HG02943 (cell line): ENCODE results near the gene ZNF17.

ENCODE experiments used
- ATAC-seq: cut with Tn5 transposase; IDR thresholded peaks from one replicate; pipeline ENCODE4 v1.9.1; 2021; ENCODE audit warnings: mild to moderate bottlenecking, low read depth, moderate library complexity; ENCODE audit not compliant: unreplicated experiment

The ZNF17 gene

DNA sequence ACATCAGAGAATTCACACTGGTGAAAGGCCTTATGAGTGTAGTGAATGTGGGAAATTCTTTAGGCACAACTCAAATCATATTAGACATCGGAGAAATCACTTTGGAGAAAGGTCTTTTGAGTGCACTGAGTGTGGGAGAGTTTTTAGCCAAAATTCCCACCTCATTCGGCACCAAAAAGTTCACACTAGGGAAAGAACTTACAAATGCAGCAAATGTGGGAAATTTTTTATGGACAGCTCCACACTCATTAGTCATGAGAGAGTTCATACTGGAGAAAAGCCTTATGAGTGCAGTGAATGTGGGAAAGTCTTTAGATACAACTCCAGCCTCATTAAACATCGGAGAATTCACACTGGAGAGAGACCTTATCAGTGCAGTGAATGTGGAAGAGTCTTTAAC is 10.1 kb downstream of the ZNF17 start:
- ATAC-seq, result no peak

DNA sequence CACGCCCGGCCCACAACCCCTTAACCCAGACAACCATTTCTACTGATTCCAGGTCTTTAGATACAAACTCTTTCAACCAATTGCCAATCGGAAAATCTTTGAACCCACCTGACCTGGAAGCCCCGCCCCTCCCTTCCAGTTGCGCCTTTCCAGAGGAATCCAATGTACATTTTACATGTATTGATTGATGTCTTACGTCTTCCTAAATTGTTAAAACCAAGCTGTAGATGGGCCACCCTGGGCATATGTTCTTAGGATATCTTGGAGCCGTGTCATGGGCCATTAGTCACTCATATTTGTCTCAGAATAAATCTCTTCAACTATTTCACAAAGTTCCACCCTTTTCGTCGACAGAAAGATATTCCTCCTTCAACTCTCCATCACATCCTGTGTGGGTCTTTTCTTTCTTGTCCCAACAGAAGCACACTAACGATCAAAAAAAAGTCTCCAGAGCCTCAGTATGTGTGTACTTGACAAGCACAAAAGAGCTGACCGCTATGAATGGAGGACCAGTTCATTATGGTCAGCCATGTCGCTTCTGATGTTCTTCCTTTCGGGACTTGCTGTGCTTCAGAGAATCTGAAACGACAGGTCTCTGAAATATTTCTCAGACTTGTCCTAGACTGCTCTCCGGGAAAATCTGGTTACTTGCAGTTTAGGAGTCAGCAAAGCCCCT is 23.6 kb downstream of the ZNF17 start:
- peak; percentile 30 for ATAC-seq

- ATAC-seq, result peak; percentile 94
Measured at GRCh38 chr19:57435062-57435978, 24.4 kb downstream of the ZNF17 start, which contains the start of gene ZNF749. ZNF749 (plus strand) TSS chr19:57435325; CDS start chr19:57435579, 254 bp downstream.

DNA sequence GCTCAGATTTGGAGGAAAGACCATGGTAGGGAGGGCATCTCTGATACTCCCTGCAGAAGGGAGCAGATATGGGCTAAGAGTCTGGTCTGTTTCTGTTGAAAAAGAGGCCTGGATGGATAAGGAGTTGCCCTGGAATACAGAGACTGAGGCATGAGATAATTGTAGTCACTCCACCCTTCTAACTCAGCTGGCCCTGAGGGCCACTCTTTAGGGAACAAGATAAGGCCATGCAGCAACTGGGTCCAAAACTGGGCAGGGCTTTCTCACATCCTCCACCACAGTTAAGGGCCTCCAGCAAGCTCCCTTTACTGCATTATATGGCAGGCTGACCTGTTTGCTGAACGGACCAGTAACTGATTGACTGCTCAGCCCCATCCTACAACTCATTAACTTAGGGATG is 25.5 kb downstream of the ZNF17 start:
- no peak for ATAC-seq

DNA sequence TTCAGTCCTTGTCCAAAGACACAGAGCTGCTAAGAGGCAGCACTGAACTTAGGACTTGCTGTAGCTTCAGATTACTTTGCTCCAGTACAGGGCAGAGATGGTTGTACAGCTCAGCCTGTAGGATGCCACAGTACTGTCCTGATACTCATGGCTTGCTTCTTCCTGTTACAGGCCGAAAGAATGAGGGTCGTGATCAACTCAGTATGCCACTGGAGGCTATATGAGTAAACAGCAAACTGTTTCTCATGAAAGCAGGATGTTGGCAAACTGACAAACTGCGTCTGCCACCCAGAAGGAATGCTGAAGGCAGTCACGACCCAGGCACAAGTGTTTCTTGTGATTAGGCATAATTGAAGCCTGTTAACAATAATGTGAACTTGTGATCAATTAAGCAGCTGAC is 27.0 kb downstream of the ZNF17 start:
- ATAC-seq, result no peak

GRCh38 chr19:57438925-57439324 is 28.0 kb downstream of the ZNF17 start:
- no peak for ATAC-seq

DNA sequence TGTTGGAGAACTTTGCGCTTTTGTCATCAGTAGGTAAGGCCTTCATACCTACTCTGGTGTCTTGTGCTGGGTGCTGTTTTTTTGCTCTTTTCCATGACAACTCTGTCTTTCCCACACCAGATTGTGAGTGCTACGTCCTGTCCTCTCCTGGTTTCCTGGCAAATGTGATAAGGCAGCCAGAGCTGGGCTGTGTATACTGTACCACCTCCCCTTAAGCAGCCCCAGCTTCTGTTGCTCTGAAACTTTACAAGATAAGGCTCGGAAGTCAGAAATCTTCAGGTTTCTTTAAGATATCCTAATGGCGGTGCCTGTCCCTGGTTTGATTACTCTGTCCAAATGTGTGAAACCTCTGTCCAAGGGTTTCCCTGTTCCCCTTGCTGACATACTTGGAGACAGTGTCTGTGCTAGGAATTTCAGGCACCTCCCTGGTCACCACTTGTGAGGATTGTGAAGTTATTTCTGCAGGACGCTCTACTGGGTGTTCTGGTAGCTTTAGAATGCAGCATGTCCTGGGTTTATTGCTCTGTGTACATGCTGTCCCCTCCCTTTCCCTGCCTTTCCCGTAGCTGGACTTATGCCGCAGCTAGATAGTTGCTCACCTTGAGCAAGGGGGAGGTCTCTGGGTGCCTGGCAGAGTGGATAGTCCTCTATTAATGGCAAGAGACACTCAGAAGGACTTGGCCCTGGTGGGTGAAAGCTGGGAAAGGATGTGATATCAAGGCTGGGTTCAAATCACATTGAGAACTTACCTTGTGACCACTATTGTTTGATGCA is 31.2 kb downstream of the ZNF17 start:
- no peak for ATAC-seq

GRCh38 chr19:57443121-57443696 is 32.2 kb downstream of the ZNF17 start:
- no peak for ATAC-seq

DNA sequence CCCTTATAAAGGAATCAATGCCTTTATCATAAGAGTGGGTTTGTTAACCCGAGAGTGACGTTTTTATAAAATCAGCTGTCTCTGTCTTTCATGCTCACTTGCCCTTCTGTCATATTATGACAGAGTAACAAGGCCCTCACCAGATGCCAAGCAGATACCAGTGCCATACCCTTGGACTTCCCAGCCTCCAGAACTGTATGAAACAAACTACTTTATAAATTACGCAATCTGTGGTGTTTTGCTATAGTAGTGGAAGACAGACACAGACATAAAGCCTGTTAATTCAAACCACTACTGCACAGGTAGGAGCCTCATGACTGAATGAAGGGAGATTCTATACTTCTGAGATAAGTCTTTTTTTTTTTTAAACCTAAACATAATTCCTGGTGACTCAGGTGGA is 41.3 kb downstream of the ZNF17 start:
- ATAC-seq, result no peak

DNA sequence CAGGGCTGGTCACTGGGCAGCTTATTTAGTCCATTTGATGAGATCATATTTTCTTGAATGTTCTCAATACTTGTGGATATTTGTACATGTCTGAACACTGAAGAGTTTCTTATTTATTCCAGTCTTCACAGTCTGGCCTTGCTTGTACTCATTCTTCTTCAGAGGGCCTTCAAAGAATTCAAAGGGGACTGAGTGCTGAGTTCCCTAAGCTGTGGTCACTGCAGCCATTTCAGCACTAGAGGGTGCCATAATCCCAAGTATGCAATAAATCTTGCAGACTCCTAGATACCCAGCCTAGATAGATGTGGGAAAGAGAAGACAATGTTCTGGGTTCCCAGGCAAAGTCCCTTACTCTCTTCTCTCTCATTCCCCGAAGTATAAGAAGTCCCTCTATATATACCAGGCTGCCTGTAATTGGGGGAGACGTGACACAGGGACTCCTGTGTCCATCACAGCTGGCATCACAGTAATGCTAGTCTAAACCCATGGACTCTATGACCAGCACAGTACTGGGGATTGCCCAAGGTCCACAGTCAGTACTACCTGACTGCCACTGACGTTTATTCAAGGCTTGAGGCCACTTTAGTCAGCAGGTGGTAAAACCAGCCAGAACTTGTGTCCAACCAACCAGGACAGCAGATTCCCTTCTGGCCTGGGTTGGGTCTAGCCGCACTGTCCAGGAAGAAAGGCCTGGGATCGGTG is 54.9 kb downstream of the ZNF17 start:
- ATAC-seq, result no peak

- no peak for ATAC-seq
Measured at GRCh38 chr19:57466489-57466888, 55.5 kb downstream of the ZNF17 start.
